Neural cell (in vitro differentiated cells): ENCODE results near the gene MRO.
"Not testable (repeated sequence)": the region's sequence is repeated elsewhere in the genome, so short reads cannot be mapped to it uniquely, and the experiment has no call there.

Experiments used
- CTCF ChIP-seq: fragments of 450-650 bp; IDR thresholded peaks from 2 replicates; pipeline ENCODE4 v1.5.1; 2014; ENCODE audit warnings: antibody characterized with exemption, mild to moderate bottlenecking, moderate library complexity; ENCODE audit not compliant: poor library complexity, severe bottlenecking
- EZH2 ChIP-seq: fragments of 200-600, 300-800 bp; shearing (Covaris generic), sonication (generic); IDR thresholded peaks from 2 replicates; pipeline ENCODE4 v1.6.1; 2014; ENCODE audit warnings: antibody characterized with exemption, low read length, borderline replicate concordance, mild to moderate bottlenecking; ENCODE audit not compliant: insufficient read depth, poor library complexity, severe bottlenecking
- MXI1 ChIP-seq: fragments of 450-650 bp; conservative IDR thresholded peaks from 2 replicates; pipeline ENCODE4 v1.6.1; 2014; ENCODE audit warnings: antibody characterized with exemption, mild to moderate bottlenecking; ENCODE audit not compliant: poor library complexity, severe bottlenecking
- POLR2AphosphoS5 ChIP-seq: IDR thresholded peaks from 2 replicates; pipeline ENCODE4 v1.6.1; 2012
- SMC3 ChIP-seq: fragments of 450-650 bp; conservative IDR thresholded peaks from 2 replicates; pipeline ENCODE4 v1.6.1; 2014; ENCODE audit warnings: antibody characterized with exemption, mild to moderate bottlenecking, moderate library complexity; ENCODE audit not compliant: poor library complexity

- TF ChIP-seq CTCF, POLR2AphosphoS5, SMC3, MXI1, EZH2: not testable (repeated sequence)
Observed at GRCh38 chr18:50857166-50857565, 37.4 kb upstream of the MRO start.
